Motor neuron (in vitro differentiated cells): ENCODE measurements around the gene G6PC2. TPM values are rescaled to one million over a fixed set of nuclear protein-coding genes. Genes with fewer than 3 reads are reported as not detected.
"Not testable (repeated sequence)": the region's sequence is repeated elsewhere in the genome, so short reads cannot be mapped to it uniquely, and the experiment has no call there.

Experiments used
- ATAC-seq, 8 experiments: fragments of 200-7000 bp; cut with Tn5 transposase; replicated peaks in 6 of 8; 2 replicates each; pipeline ENCODE4 v1.8.0; 2021; ENCODE audit warnings: mild to moderate bottlenecking in 8 of 8, moderate library complexity in 8 of 8
- H3K27ac ChIP-seq, 2 donors: fragments of 250-450 bp; sonication (Bioruptor Pico); 2 replicates each; pipeline ENCODE4 v1.9.0; 2021; ENCODE audit warnings: antibody characterized with exemption in 2 of 2, mild to moderate bottlenecking in 2 of 2, moderate library complexity in 1 of 2
- H3K4me1 ChIP-seq, 2 donors: fragments of 250-450 bp; sonication (Bioruptor Pico); replicated peaks in 1 of 2; 2 replicates each; pipeline ENCODE4 v1.6.1; 2021; ENCODE audit warnings: antibody characterized with exemption in 2 of 2, mild to moderate bottlenecking in 2 of 2, moderate library complexity in 1 of 2
- H3K4me3 ChIP-seq, 5 donors: fragments of 250-450 bp; sonication (Bioruptor Pico); 2 replicates each; pipeline ENCODE4 v1.9.0; 2021; ENCODE audit warnings: antibody characterized with exemption in 5 of 5, mild to moderate bottlenecking in 5 of 5, moderate library complexity in 4 of 5
- WGBS, 10 experiments: fragments of 450-650 bp; shearing (Covaris generic); methylation state at CpG; one replicate each; pipeline ENCODE4 v1.0.0; 2022; 5-methylcytosine and 5-hydroxymethylcytosine counted together
- in situ Hi-C, 9 experiments: fragments of 400-800 bp; cut with MboI; loops; one replicate each; pipeline ENCODE4 v1.15.0; 2021; ENCODE audit warnings: low sequenced_read_pairs in 9 of 9, low pct_unique_long_range_greater_than_20kb in 2 of 9; ENCODE audit not compliant: unreplicated experiment in 9 of 9
- total RNA-seq, 8 experiments: library from RNA; unstranded; fragments of 300-600 nt; gene quantifications; 2 replicates each; pipeline versions ENCODE4 v1.2.3 to v1.2.4, GENCODE V29; 2022

G6PC2 gene, protein sequence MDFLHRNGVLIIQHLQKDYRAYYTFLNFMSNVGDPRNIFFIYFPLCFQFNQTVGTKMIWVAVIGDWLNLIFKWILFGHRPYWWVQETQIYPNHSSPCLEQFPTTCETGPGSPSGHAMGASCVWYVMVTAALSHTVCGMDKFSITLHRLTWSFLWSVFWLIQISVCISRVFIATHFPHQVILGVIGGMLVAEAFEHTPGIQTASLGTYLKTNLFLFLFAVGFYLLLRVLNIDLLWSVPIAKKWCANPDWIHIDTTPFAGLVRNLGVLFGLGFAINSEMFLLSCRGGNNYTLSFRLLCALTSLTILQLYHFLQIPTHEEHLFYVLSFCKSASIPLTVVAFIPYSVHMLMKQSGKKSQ
- total RNA-seq, result under 1 TPM in 4 of 8 experiments, not detected in 4; 0.07 to 0.66 (median 0.18) TPM

DNA sequence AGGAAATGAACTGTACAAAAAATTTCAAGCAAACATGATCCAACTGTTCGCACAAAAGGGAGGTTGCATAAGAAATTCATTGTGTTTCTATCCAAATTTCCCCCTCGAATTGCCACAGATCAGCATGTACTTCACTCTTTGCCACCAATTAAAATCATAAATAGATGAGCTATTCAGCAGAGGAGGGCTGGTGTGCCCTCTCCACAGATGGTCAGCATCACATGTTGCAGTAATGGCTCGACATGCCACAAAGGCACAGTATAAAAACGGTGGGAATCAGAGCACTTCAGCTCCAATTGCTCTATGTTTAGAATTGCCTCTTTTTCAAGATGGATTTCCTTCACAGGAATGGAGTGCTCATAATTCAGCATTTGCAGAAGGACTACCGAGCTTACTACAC, at the start of gene G6PC2:
Gene G6PC2, plus strand, starts transcription at position 289 of the 400 bp plus-strand sequence. Its CDS starts 41 bp downstream, at position 330.
- Histone ChIP-seq H3K4me1 (no peaks in the 10 kb centered on the region), H3K4me3 (no peak within 1 kb of the TSS), H3K27ac (no peak within 1 kb of the TSS)
- in situ Hi-C loops, result loop anchor here in 4 of 9 experiments (25.0 kb wide), 4 partner anchors 114 to 764 kb away; no protein-coding TSS in a partner anchor
- no peak for ATAC-seq
- WGBS, 10 experiments, result 17 to 96% (median 73%) methylated on average over 1 to 5 of the region's 5 CpGs

GRCh38 chr2:168851674-168852320, 49.3 kb upstream of the G6PC2 start:
- peak in 2 of 8 experiments; percentile 26 to 40 for ATAC-seq
- in situ Hi-C loops, result no loop called here
- Histone ChIP-seq H3K4me1 (peaks cover 7 to 19% of the 10 kb centered on the region in 2 donors), H3K4me3 (no peak overlapping the region), H3K27ac (no peak overlapping the region)
- WGBS, 10 experiments, result 80 to 100% (median 92%) methylated on average over 1 to 4 of the region's 5 CpGs; no CpG with 5 or more reads in 1 of the 10 experiments

GRCh38 chr2:168852481-168852880, 48.6 kb upstream of the G6PC2 start:
- Histone ChIP-seq H3K4me1 (peaks cover 9 to 17% of the 10 kb centered on the region in 2 donors), H3K27ac (no peak overlapping the region), H3K4me3 (no peak overlapping the region)
- 0 to 100% (median 67%) methylated on average over 1 to 3 of the region's 3 CpGs; no CpG with 5 or more reads in 1 of the 10 experiments for WGBS, 10 experiments
- no peak for ATAC-seq
- in situ Hi-C loops, result no loop called here

- Histone ChIP-seq H3K4me1 (peaks cover 3 to 7% of the 10 kb centered on the region in 2 donors), H3K27ac (no peak overlapping the region), H3K4me3 (no peak overlapping the region)
- WGBS, 10 experiments, result 60 to 100% (median 100%) methylated on average over 1 of the region's 1 CpG; no CpG with 5 or more reads in 3 of the 10 experiments
- ATAC-seq, result no peak
- in situ Hi-C loops, result no loop called here
Measured at GRCh38 chr2:168853471-168853870, 47.6 kb upstream of the G6PC2 start.

- H3K4me1 ChIP-seq, result peaks cover 2 to 4% of the 10 kb centered on the region in 2 donors
- 83 to 100% (median 100%) methylated on average over 1 to 5 of the region's 5 CpGs; no CpG with 5 or more reads in 1 of the 10 experiments for WGBS, 10 experiments
- ATAC-seq, result no peak
- in situ Hi-C loops, result no loop called here
- H3K4me3 ChIP-seq, result no peak overlapping the region
- H3K27ac ChIP-seq, result no peak overlapping the region
Measured at GRCh38 chr2:168854651-168855050, 46.4 kb upstream of the G6PC2 start.

- ATAC-seq, result no peak
- Histone ChIP-seq H3K4me1 (peaks cover 2 to 4% of the 10 kb centered on the region in 2 donors), H3K4me3 (no peak overlapping the region), H3K27ac (no peak overlapping the region)
- WGBS, 10 experiments, result 90 to 100% (median 94%) methylated on average over 3 of the region's 3 CpGs
- in situ Hi-C loops, result no loop called here
Measured at GRCh38 chr2:168855601-168856000, 45.5 kb upstream of the G6PC2 start.

- ATAC-seq, result no peak
- H3K4me3 ChIP-seq, result no peak overlapping the region
- in situ Hi-C loops, result no loop called here
- H3K27ac ChIP-seq, result no peak overlapping the region
- 75 to 100% (median 90%) methylated on average over 1 to 2 of the region's 2 CpGs; no CpG with 5 or more reads in 6 of the 10 experiments for WGBS, 10 experiments
- H3K4me1 ChIP-seq, result peaks cover 2 to 4% of the 10 kb centered on the region in 2 donors
Measured at GRCh38 chr2:168858146-168858545, 42.9 kb upstream of the G6PC2 start.

DNA sequence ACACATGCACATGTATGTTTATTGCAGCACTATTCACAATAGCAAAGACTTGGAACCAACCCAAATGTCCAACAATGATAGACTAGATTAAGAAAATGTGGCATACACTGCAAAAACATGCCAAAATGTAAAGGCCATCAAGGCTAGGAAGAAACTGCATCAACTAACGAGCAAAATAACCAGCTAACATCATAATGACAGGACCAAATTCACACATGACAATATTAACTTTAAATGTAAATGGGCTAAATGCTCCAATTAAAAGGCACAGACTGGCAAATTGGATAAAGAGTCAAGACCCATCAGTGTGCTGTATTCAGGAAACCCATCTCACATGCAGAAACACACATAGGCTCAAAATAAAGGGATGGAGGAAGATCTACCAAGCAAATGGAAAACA, 33.9 kb upstream of the G6PC2 start:
- H3K4me1 ChIP-seq, ATAC-seq, H3K27ac ChIP-seq, in situ Hi-C loops, H3K4me3 ChIP-seq: not testable (repeated sequence)
- WGBS, 10 experiments, result no CpG with 5 or more reads among the region's 1 CpG

GRCh38 chr2:168870369-168870768, 30.7 kb upstream of the G6PC2 start:
- H3K4me3 ChIP-seq, H3K4me1 ChIP-seq, ATAC-seq, H3K27ac ChIP-seq, in situ Hi-C loops: not testable (repeated sequence)
- no CpG with 5 or more reads among the region's 1 CpG for WGBS, 10 experiments

DNA sequence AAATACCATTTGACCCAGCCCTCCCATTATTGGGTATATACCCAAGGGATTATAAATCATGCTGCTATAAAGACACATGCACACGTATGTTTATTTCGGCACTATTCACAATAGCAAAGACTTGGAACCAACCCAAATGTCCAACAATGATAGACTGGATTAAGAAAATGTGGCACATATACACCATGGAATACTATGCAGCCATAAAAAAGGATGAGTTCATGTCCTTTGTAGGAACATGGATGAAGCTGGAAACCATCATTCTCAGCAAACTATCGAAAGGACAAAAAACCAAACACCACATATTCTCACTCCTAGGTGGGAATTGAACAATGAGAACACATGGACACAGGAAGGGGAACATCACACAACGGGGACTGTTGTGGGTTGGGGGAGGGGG, 30.3 kb upstream of the G6PC2 start:
- ATAC-seq, H3K4me1 ChIP-seq, in situ Hi-C loops, H3K4me3 ChIP-seq, H3K27ac ChIP-seq: not testable (repeated sequence)
- 100% methylated on average over 1 of the region's 4 CpGs; no CpG with 5 or more reads in 9 of the 10 experiments for WGBS, 10 experiments

DNA sequence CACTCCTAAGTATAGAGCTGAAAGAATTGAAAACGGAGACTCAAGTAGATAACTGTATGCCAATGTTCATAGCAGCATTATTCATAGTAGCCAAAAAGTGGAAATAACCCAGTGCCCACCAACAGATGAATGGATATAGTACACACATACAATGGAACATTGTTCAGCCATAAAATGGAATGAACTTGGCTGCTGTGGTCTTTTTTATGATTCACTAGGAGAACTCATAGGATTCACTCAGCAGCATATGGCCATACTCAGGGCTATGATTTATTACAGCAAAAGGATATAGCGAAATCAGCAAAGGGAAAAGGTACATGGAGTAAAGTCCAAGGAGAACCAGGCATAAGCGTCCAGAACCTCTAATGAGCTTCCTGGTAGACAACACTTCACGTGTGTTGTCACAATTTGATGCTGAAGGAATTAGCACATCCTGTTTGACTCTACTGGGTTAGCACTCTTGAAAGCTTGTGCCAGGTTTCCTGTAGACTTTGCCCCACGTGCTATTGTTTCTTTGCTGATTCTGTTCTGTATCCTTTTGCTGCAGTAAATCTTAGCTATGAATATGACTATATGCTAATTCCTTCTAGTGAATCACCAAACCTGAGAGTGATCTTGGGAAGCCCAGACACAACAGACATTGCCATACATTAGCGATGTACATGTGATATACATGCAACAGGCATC, 26.6 kb upstream of the G6PC2 start:
- H3K4me1 ChIP-seq, result no peaks in the 10 kb centered on the region
- in situ Hi-C loops, result no loop called here
- H3K4me3 ChIP-seq, result no peak overlapping the region
- no peak overlapping the region for H3K27ac ChIP-seq
- 29 to 100% (median 83%) methylated on average over 1 to 6 of the region's 6 CpGs; no CpG with 5 or more reads in 1 of the 10 experiments for WGBS, 10 experiments
- ATAC-seq, result peak in 4 of 8 experiments; percentile 51 to 97 (median 70)

- in situ Hi-C loops, H3K27ac ChIP-seq, H3K4me3 ChIP-seq, H3K4me1 ChIP-seq, ATAC-seq: not testable (repeated sequence)
- 90 to 100% (median 98%) methylated on average over 1 to 9 of the region's 12 CpGs for WGBS, 10 experiments
Measured at GRCh38 chr2:168882163-168882562, 18.9 kb upstream of the G6PC2 start.

DNA sequence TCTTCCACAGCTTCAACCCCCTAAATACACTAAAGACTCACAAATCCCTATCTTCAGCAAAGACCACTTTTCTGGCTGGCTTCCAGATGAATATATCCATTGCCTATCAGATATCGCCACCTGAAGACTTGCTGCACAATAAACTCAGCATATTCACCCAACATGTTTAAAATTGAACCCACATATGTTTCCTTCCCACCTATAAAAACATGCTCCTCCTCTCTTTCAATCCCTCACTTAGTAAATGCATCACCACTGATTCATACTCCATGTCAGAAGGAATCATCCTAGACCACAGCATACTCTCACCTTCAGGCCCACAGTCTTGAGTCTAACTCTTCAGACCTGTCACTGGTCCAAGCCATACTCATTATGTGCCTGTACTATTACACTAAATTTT, 16.1 kb upstream of the G6PC2 start:
- no peak overlapping the region for H3K27ac ChIP-seq
- in situ Hi-C loops, result no loop called here
- no peak for ATAC-seq
- no peaks in the 10 kb centered on the region for H3K4me1 ChIP-seq
- H3K4me3 ChIP-seq, result no peak overlapping the region
- 83 to 100% (median 89%) methylated on average over 1 of the region's 1 CpG; no CpG with 5 or more reads in 5 of the 10 experiments for WGBS, 10 experiments
